ENCODE data around the gene STRIP1. TPM values are rescaled to one million over a fixed set of nuclear protein-coding genes. Genes with fewer than 3 reads are reported as not detected.
A peak's percentile ranks its signal among the peaks of the same experiment; 100 is the strongest.

Gene STRIP1
- total and polyA plus RNA-seq, 10 of the 15 experiments (the other 5 are each of a cell fraction or from before 2014, with no cell fraction given): 6.3 to 26.6 (median 18.0) TPM

GRCh38 chr1:110003747-110004428 is 30.5 kb upstream of the STRIP1 start (continued):
- peak; percentile 42; the same call in 1 of the 2 replicates for TF ChIP-seq NFIC (IDR thresholded peaks at IDR 0.05; ENCODE audit: low read depth, low read length)

- ChIA-PET POLR2A (interaction anchor here (0.5 to 1.6 kb wide), 3 partner anchors 10 to 30 kb away, joined by 3 to 5 read pairs (median 3); partner anchors contain the start of gene STRIP1), SMC1A (ENCODE audit: uncharacterized antibody, unreplicated experiment) (interaction anchor here (1.0 to 3.5 kb wide), 5 partner anchors 17 to 458 kb away, joined by 3 to 33 read pairs (median 4); partner anchors contain the start of gene AHCYL1), RAD21 (ENCODE audit: unreplicated experiment) (interaction anchor here (1.3 to 5.0 kb wide), 2 partner anchors 20 to 458 kb away, joined by 3 to 66 read pairs; partner anchors contain the start of gene AHCYL1), CTCF (interaction anchor here (0.6 to 9.5 kb wide), 4 partner anchors 10 to 25 kb away, joined by 3 to 200 read pairs (median 14); partner anchors contain the start of gene AHCYL1)
- Histone ChIP-seq H4K20me1 (ENCODE audit: control insufficient read depth, insufficient read depth) (no peaks in the 10 kb centered on the region), H2AFZ (ENCODE audit: control insufficient read depth, low read depth, low read length) (no peak overlapping the region), H3K27me3 (replicated peaks in 1 of 2; ENCODE audit: control insufficient read depth in 2 of 2, insufficient read depth in 2 of 2, low read length in 1 of 2) (no peaks in the 10 kb centered on the region), H3K9me3 (replicated peaks; ENCODE audit: control insufficient read depth, insufficient read depth, low read length) (no peaks in the 10 kb centered on the region), H3K79me2 (ENCODE audit: control insufficient read depth, insufficient read depth, low read length) (no peaks in the 10 kb centered on the region; the same call in none of the 2 replicates), H3K36me3 (ENCODE audit: control insufficient read depth in 2 of 2, insufficient read depth in 2 of 2, low read length in 1 of 2) (peaks cover 0 to 7% of the 10 kb centered on the region in 2 experiments; a peak in 2 of 4 replicates), H3K27ac (ENCODE audit: control insufficient read depth, insufficient read depth) (peak overlapping the region; percentile 50; the same call in 1 of the 2 replicates), H3K4me3 (no peak overlapping the region), H3K4me1 (ENCODE audit: control insufficient read depth, insufficient read depth, low read length) (peaks cover 14% of the 10 kb centered on the region), H3K4me2 (ENCODE audit: control insufficient read depth, insufficient read depth) (no peak overlapping the region), H3K9ac (ENCODE audit: control insufficient read depth, insufficient read depth, low read length) (no peak overlapping the region)
- FAIRE-seq (no peak), ATAC-seq (no peak), DNase-seq (ENCODE audit: low read depth, low spot score) (no peak)
- TF ChIP-seq IRF4 (IDR thresholded peaks at IDR 0.05; ENCODE audit: low read depth, low read length) (no peak), NBN (IDR thresholded peaks at IDR 0.05) (no peak), HDAC6 (IDR thresholded peaks at IDR 0.05; ENCODE audit: unreplicated experiment) (no peak), PML (IDR thresholded peaks at IDR 0.05; ENCODE audit: low read length) (no peak), RCOR1 (conservative IDR thresholded peaks at IDR 0.05; ENCODE audit: low read depth, low read length) (no peak), ZZZ3 (IDR thresholded peaks at IDR 0.05; ENCODE audit: control insufficient read depth, insufficient read length, low read depth) (no peak), TCF7 (IDR thresholded peaks at IDR 0.05; ENCODE audit: borderline replicate concordance) (no peak), ETV6 (conservative IDR thresholded peaks at IDR 0.05 in 1 of 2, IDR thresholded peaks at IDR 0.05 in 1 of 2; ENCODE audit: borderline replicate concordance in 1 of 2, low read depth in 1 of 2) (no peak)
- BruUV-seq (replicated peaks): no TSS peak
- WGBS (ENCODE audit: insufficient coverage, insufficient replicate concordance, low lambda C conversion rate, missing lambda C conversion rate): 95% methylated on average over 1 of the region's 1 CpG
- intact Hi-C loops (cut with micrococcal nuclease; ENCODE audit: unreplicated experiment): no loop called here
- in situ Hi-C loops (cut with MboI): no loop called here
Measured at GRCh38 chr1:110004583-110004982, 29.8 kb upstream of the STRIP1 start.
